ENCODE data around the gene BST1. TPM values are rescaled to one million over a fixed set of nuclear protein-coding genes. Genes with fewer than 3 reads are reported as not detected.
A peak's percentile ranks its signal among the peaks of the same experiment; 100 is the strongest.
"Not testable (repeated sequence)": the region's sequence is repeated elsewhere in the genome, so short reads cannot be mapped to it uniquely, and the experiment has no call there.

BST1 gene
- polyA plus RNA-seq, 1 donor from 2014 or later, result 0.21 TPM

GRCh38 chr4:15757054-15757453, 54.2 kb downstream of the BST1 start:
- no peak overlapping the region for H3K27ac Mint-ChIP-seq
- H3K4me1 Mint-ChIP-seq, result peaks cover 23 to 32% (median 31%) of the 10 kb centered on the region in 3 donors
- H3K4me3 Mint-ChIP-seq, result peak overlapping the region in 3 of 4 donors; percentile 64 to 81 (median 73)
- H3K9me3 Mint-ChIP-seq, result no peaks in the 10 kb centered on the region
- H3K36me3 Mint-ChIP-seq, result no peaks in the 10 kb centered on the region
- peaks cover 4% of the 10 kb centered on the region for H3K27me3 Mint-ChIP-seq

GRCh38 chr4:15758294-15758693, 55.4 kb downstream of the BST1 start:
- no peak overlapping the region for H3K4me3 Mint-ChIP-seq
- H3K27ac Mint-ChIP-seq, result no peak overlapping the region
- H3K36me3 Mint-ChIP-seq, result no peaks in the 10 kb centered on the region
- peaks cover 4% of the 10 kb centered on the region for H3K27me3 Mint-ChIP-seq
- H3K9me3 Mint-ChIP-seq, result no peaks in the 10 kb centered on the region
- H3K4me1 Mint-ChIP-seq, result peaks cover 25 to 32% (median 31%) of the 10 kb centered on the region in 3 donors

GRCh38 chr4:15762460-15762859, 59.6 kb downstream of the BST1 start:
- peaks cover 11 to 17% (median 14%) of the 10 kb centered on the region in 3 donors for H3K4me1 Mint-ChIP-seq
- H3K27ac Mint-ChIP-seq, result not testable (repeated sequence)

GRCh38 chr4:15765391-15765790, 62.5 kb downstream of the BST1 start:
- H3K36me3 Mint-ChIP-seq, result no peaks in the 10 kb centered on the region
- peaks cover 11 to 16% (median 12%) of the 10 kb centered on the region in 3 donors for H3K4me1 Mint-ChIP-seq
- H3K4me3 Mint-ChIP-seq, result no peak overlapping the region
- H3K27me3 Mint-ChIP-seq, result peaks cover 1% of the 10 kb centered on the region
- H3K9me3 Mint-ChIP-seq, result no peaks in the 10 kb centered on the region
- no peak overlapping the region for H3K27ac Mint-ChIP-seq

More at GRCh38 chr4:15762460-15762859, 59.6 kb downstream of the BST1 start:
- not testable (repeated sequence) for H3K4me3 Mint-ChIP-seq, H3K9me3 Mint-ChIP-seq, H3K27me3 Mint-ChIP-seq, H3K36me3 Mint-ChIP-seq

- H3K27ac Mint-ChIP-seq, result peak overlapping the region in 1 of 3 donors; percentile 32
- no peaks in the 10 kb centered on the region for H3K36me3 Mint-ChIP-seq
- peaks cover 12 to 17% (median 13%) of the 10 kb centered on the region in 3 donors for H3K4me1 Mint-ChIP-seq
- H3K4me3 Mint-ChIP-seq, result peak overlapping the region in 2 of 4 donors; percentile 18 to 28
- peaks cover 1% of the 10 kb centered on the region for H3K27me3 Mint-ChIP-seq
- H3K9me3 Mint-ChIP-seq, result no peaks in the 10 kb centered on the region
Observed at GRCh38 chr4:15765910-15766697, 63.2 kb downstream of the BST1 start.

- Mint-ChIP-seq H3K27me3 (no peaks in the 10 kb centered on the region), H3K36me3 (no peaks in the 10 kb centered on the region), H3K4me3 (no peak overlapping the region), H3K4me1 (peaks cover 17 to 21% (median 18%) of the 10 kb centered on the region in 3 donors), H3K27ac (peak overlapping the region in 1 of 3 donors; percentile 53), H3K9me3 (no peaks in the 10 kb centered on the region)
Observed at GRCh38 chr4:15766821-15767220, 64.0 kb downstream of the BST1 start.

GRCh38 chr4:15769202-15769601, 66.3 kb downstream of the BST1 start:
- Mint-ChIP-seq H3K4me1 (peaks cover 18 to 23% (median 19%) of the 10 kb centered on the region in 3 donors), H3K36me3 (no peaks in the 10 kb centered on the region), H3K27me3 (no peaks in the 10 kb centered on the region), H3K4me3 (no peak overlapping the region), H3K9me3 (no peaks in the 10 kb centered on the region), H3K27ac (no peak overlapping the region)

- Mint-ChIP-seq H3K9me3 (no peaks in the 10 kb centered on the region), H3K36me3 (no peaks in the 10 kb centered on the region), H3K4me1 (peaks cover 9 to 16% (median 15%) of the 10 kb centered on the region in 3 donors), H3K27me3 (peaks cover 2% of the 10 kb centered on the region), H3K4me3 (peak overlapping the region in 2 of 4 donors; percentile 40 to 57), H3K27ac (no peak overlapping the region)
Observed at GRCh38 chr4:15771216-15772058, 68.6 kb downstream of the BST1 start.

GRCh38 chr4:15774020-15774420, 71.2 kb downstream of the BST1 start:
- Mint-ChIP-seq H3K4me1 (peaks cover 20 to 27% (median 24%) of the 10 kb centered on the region in 3 donors), H3K36me3 (no peaks in the 10 kb centered on the region), H3K4me3 (no peak overlapping the region), H3K27me3 (peaks cover 2% of the 10 kb centered on the region), H3K27ac (peak overlapping the region in 1 of 3 donors; percentile 48), H3K9me3 (no peaks in the 10 kb centered on the region)

- peaks cover 32 to 40% (median 34%) of the 10 kb centered on the region in 3 donors for H3K4me1 Mint-ChIP-seq
- peak overlapping the region; percentile 82 to 93 (median 88) for H3K4me3 Mint-ChIP-seq
Observed at GRCh38 chr4:15776871-15777648, 74.2 kb downstream of the BST1 start.

GRCh38 chr4:15777697-15778288, 74.9 kb downstream of the BST1 start:
- Mint-ChIP-seq H3K27ac (peak overlapping the region; percentile 54 to 89 (median 65)), H3K4me1 (peaks cover 37 to 46% (median 39%) of the 10 kb centered on the region in 3 donors), H3K36me3 (no peaks in the 10 kb centered on the region), H3K27me3 (peaks cover 13% of the 10 kb centered on the region), H3K4me3 (peak overlapping the region; percentile 82 to 96 (median 92)), H3K9me3 (no peaks in the 10 kb centered on the region)

More at GRCh38 chr4:15776871-15777648, 74.2 kb downstream of the BST1 start:
- H3K36me3 Mint-ChIP-seq, result no peaks in the 10 kb centered on the region
- H3K27me3 Mint-ChIP-seq, result peaks cover 13% of the 10 kb centered on the region
- no peaks in the 10 kb centered on the region for H3K9me3 Mint-ChIP-seq
- H3K27ac Mint-ChIP-seq, result peak overlapping the region in 2 of 3 donors; percentile 54 to 82

- Mint-ChIP-seq H3K27ac (peak within 1 kb of the TSS; percentile 54 to 89 (median 65)), H3K4me3 (peak within 1 kb of the TSS; percentile 82 to 96 (median 92)), H3K4me1 (peaks cover 39 to 52% (median 44%) of the 10 kb centered on the region in 3 donors), H3K27me3 (peaks cover 13% of the 10 kb centered on the region), H3K9me3 (no peaks in the 10 kb centered on the region), H3K36me3 (no peaks in the 10 kb centered on the region)
Observed at GRCh38 chr4:15778289-15779241, 75.7 kb downstream of the BST1 start, which contains the start of gene CD38. Gene CD38 (plus strand): TSS chr4:15778328. CDS start chr4:15778415, 87 bp downstream.

GRCh38 chr4:15779306-15779705, 76.4 kb downstream of the BST1 start:
- Mint-ChIP-seq H3K4me1 (peaks cover 47 to 57% (median 47%) of the 10 kb centered on the region in 3 donors), H3K27ac (peak overlapping the region in 2 of 3 donors; percentile 21 to 26), H3K4me3 (peak overlapping the region; percentile 82 to 96 (median 92)), H3K9me3 (no peaks in the 10 kb centered on the region), H3K36me3 (no peaks in the 10 kb centered on the region), H3K27me3 (peaks cover 13% of the 10 kb centered on the region)
